K562 (cell line): ENCODE data around the gene TNFSF13. TPM values are rescaled to one million over a fixed set of nuclear protein-coding genes. Genes with fewer than 3 reads are reported as not detected.

Experiments used
- ARID2 ChIP-seq: fragments of 450-650 bp; IDR thresholded peaks from 2 replicates; pipeline ENCODE4 v1.6.1; 2017; ENCODE audit warnings: antibody characterized with exemption, mild to moderate bottlenecking
- ARID4B ChIP-seq: sonication (generic); formaldehyde crosslinking; IDR thresholded peaks from 2 replicates; pipeline ENCODE4 v1.8.0; 2022; ENCODE audit warnings: mild to moderate bottlenecking, missing genetic modification reagents
- ATF7 ChIP-seq: fragments of 450-650 bp; IDR thresholded peaks from 2 replicates; pipeline ENCODE4 v1.7.1; 2014; ENCODE audit warnings: mild to moderate bottlenecking, moderate library complexity
- BACH1 ChIP-seq: fragments of 200-800 bp; sonication (Bioruptor generic); IDR thresholded peaks from 2 replicates; pipeline ENCODE4 v1.6.1; 2016; ENCODE audit warnings: missing genetic modification characterization, missing compliant biosample characterization
- BRF1 ChIP-seq: IDR thresholded peaks from 3 replicates; pipeline ENCODE4 v1.6.1; 2011; ENCODE audit warnings: borderline replicate concordance, mild to moderate bottlenecking; ENCODE audit not compliant: insufficient read length; ENCODE audit errors: extremely low read depth
- CEBPB ChIP-seq: fragments of 450-650 bp; IDR thresholded peaks from 2 replicates; pipeline ENCODE4 v1.6.1; 2016; ENCODE audit warnings: missing genetic modification characterization, missing compliant biosample characterization
- CLOCK ChIP-seq: fragments of 250-450 bp; sonication (Bioruptor Pico); IDR thresholded peaks from 2 replicates; pipeline ENCODE4 v1.4.0; 2020; ENCODE audit warnings: mild to moderate bottlenecking, moderate library complexity, borderline replicate concordance
- DLX4 ChIP-seq: fragments of 250-450 bp; sonication (Bioruptor Pico); IDR thresholded peaks from 2 replicates; pipeline ENCODE4 v1.6.1; 2021; ENCODE audit warnings: mild to moderate bottlenecking
- GABPB2 ChIP-seq: fragments of 250-450 bp; sonication (Bioruptor Pico); conservative IDR thresholded peaks from 2 replicates; pipeline ENCODE4 v1.5.1; 2021; ENCODE audit warnings: mild to moderate bottlenecking
- HDAC2 ChIP-seq: fragments of 450-650 bp; IDR thresholded peaks from 2 replicates; pipeline ENCODE4 v1.6.1; 2016; ENCODE audit warnings: mild to moderate bottlenecking
- PML ChIP-seq: IDR thresholded peaks from 2 replicates; pipeline ENCODE4 v1.6.1; 2012; ENCODE audit warnings: low read length, inconsistent platforms
- PTRF ChIP-seq: fragments of 450-650 bp; IDR thresholded peaks from 2 replicates; pipeline ENCODE4 v1.6.1; 2016; ENCODE audit warnings: mild to moderate bottlenecking, missing genetic modification characterization, missing compliant biosample characterization
- SIN3A ChIP-seq, 2 experiments: fragments of 150-350 bp in 1 of 2; IDR thresholded peaks; 2 replicates each; pipeline ENCODE4 v1.6.1; 2011 to 2016; ENCODE audit warnings: borderline replicate concordance in 2 of 2, low read depth in 2 of 2, low read length in 2 of 2, mild to moderate bottlenecking in 2 of 2, moderate library complexity in 2 of 2; ENCODE audit not compliant: control insufficient read depth in 1 of 2
- TCF7L2 ChIP-seq: fragments of 150-350 bp; IDR thresholded peaks from 2 replicates; pipeline ENCODE4 v1.6.1; 2016; ENCODE audit warnings: low read depth, mild to moderate bottlenecking, low read length, moderate library complexity
- TEAD1 ChIP-seq, 2 experiments: fragments of 450-650 bp in 1 of 2; sonication (generic) in 1 of 2; formaldehyde crosslinking; IDR thresholded peaks; 2 replicates each; pipeline versions ENCODE4 v1.4.0 to v1.8.0; 2020 to 2022; ENCODE audit warnings: mild to moderate bottlenecking in 2 of 2, missing genetic modification reagents in 1 of 2
- ZC3H4 ChIP-seq: sonication (generic); formaldehyde crosslinking; IDR thresholded peaks from 2 replicates; pipeline ENCODE4 v1.9.0; 2021; ENCODE audit warnings: missing genetic modification reagents, borderline replicate concordance
- ZNF212 ChIP-seq: fragments of 450-650 bp; formaldehyde crosslinking; IDR thresholded peaks from 2 replicates; pipeline ENCODE4 v1.4.0; 2020; ENCODE audit warnings: mild to moderate bottlenecking
- polyA plus RNA-seq, 8 experiments: library from polyadenylated mRNA; depleted of rRNA in 4 of 8; stranded (reverse) in 5 of 8; unstranded in 3 of 8; fragments of >200 nt; fragmentation: Nextera tagmentation in 2 of 8; fragmentation: Illumina TruSeq in 1 of 8; extraction: Ambion mirVana in 2 of 8; extraction: Trizol in 1 of 8; gene quantifications; 2 replicates each; pipeline versions ENCODE4 v1.2.1 to v1.2.3, GENCODE V29; 2011 to 2014; ENCODE audit warnings: inconsistent platforms in 1 of 8, missing spikeins in 1 of 8
- total RNA-seq, 7 experiments: library from RNA; depleted of rRNA in 6 of 7; stranded (reverse); fragments of >200 nt in 6 of 7; fragmentation: Illumina TruSeq in 2 of 7; extraction: Trizol in 2 of 7; gene quantifications; 2 replicates each; pipeline versions ENCODE4 v1.2.1 to v1.2.3, GENCODE V29; 2011 to 2021; ENCODE audit warnings: low replicate concordance in 1 of 7
- TF ChIP-seq, protein P1 (sequence below): fragments of 450-650 bp; IDR thresholded peaks from 2 replicates; pipeline ENCODE4 v1.6.1; 2017; ENCODE audit warnings: antibody characterized with exemption, mild to moderate bottlenecking

Gene TNFSF13
- total and polyA plus RNA-seq, 9 of the 15 experiments (the other 6 are each of a cell fraction or from before 2014, with no cell fraction given): 0.04 to 0.51 (median 0.19) TPM; not detected in 1

- no peak for TF ChIP-seq GABPB2 (CRISPR knock-in tag)
- TF ChIP-seq HDAC2: no peak
- peak; percentile 58; the same call in 1 of the 2 replicates for TF ChIP-seq CLOCK (CRISPR knock-in tag)
- no peak for TF ChIP-seq ZC3H4 (CRISPR knock-in tag)
- peak; percentile 81; the same call in 1 of the 2 replicates for TF ChIP-seq ARID4B
- no peak for TF ChIP-seq BRF1
- no peak for TF ChIP-seq ARID2
- peak in 1 of 2 experiments; percentile 66; a peak in 1 of 4 replicates for TF ChIP-seq SIN3A (IDR thresholded peaks at IDR 0.05; ENCODE audit: borderline replicate concordance in 2 of 2, control insufficient read depth in 1 of 2, low read depth in 2 of 2, low read length in 2 of 2)
- TF ChIP-seq ATF7: no peak
- TF ChIP-seq TCF7L2: no peak
- no peak for TF ChIP-seq PTRF
- no peak for TF ChIP-seq ZNF212 (CRISPR knock-in tag)
- TF ChIP-seq BACH1 (tag): no peak
- no peak for TF ChIP-seq PML
- TF ChIP-seq CEBPB: no peak
- TF ChIP-seq, protein P1, sequence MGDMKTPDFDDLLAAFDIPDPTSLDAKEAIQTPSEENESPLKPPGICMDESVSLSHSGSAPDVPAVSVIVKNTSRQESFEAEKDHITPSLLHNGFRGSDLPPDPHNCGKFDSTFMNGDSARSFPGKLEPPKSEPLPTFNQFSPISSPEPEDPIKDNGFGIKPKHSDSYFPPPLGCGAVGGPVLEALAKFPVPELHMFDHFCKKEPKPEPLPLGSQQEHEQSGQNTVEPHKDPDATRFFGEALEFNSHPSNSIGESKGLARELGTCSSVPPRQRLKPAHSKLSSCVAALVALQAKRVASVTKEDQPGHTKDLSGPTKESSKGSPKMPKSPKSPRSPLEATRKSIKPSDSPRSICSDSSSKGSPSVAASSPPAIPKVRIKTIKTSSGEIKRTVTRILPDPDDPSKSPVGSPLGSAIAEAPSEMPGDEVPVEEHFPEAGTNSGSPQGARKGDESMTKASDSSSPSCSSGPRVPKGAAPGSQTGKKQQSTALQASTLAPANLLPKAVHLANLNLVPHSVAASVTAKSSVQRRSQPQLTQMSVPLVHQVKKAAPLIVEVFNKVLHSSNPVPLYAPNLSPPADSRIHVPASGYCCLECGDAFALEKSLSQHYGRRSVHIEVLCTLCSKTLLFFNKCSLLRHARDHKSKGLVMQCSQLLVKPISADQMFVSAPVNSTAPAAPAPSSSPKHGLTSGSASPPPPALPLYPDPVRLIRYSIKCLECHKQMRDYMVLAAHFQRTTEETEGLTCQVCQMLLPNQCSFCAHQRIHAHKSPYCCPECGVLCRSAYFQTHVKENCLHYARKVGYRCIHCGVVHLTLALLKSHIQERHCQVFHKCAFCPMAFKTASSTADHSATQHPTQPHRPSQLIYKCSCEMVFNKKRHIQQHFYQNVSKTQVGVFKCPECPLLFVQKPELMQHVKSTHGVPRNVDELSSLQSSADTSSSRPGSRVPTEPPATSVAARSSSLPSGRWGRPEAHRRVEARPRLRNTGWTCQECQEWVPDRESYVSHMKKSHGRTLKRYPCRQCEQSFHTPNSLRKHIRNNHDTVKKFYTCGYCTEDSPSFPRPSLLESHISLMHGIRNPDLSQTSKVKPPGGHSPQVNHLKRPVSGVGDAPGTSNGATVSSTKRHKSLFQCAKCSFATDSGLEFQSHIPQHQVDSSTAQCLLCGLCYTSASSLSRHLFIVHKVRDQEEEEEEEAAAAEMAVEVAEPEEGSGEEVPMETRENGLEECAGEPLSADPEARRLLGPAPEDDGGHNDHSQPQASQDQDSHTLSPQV: no peak
- TF ChIP-seq DLX4 (CRISPR knock-in tag): no peak
- TF ChIP-seq TEAD1 (CRISPR knock-in tag; IDR thresholded peaks at IDR 0.05): peak in 1 of 2 experiments; percentile 54; a peak in 1 of 4 replicates
These were observed 13.7 kb downstream of the TNFSF13 start (continued) for GRCh38 chr17:7572338-7572587.
